Osteoblast (primary cell): ENCODE measurements around the gene DYNC1H1. TPM values are rescaled to one million over a fixed set of nuclear protein-coding genes. Genes with fewer than 3 reads are reported as not detected.

Experiments
- DNase-seq: peaks from one replicate; pipeline ENCODE4 v3.0.0; 2011; ENCODE audit warnings: low spot score, mixed read lengths; ENCODE audit not compliant: insufficient read length; ENCODE audit errors: missing footprints
- H2AFZ ChIP-seq: 2 replicates; pipeline ENCODE4 v1.6.0; 2011; ENCODE audit warnings: mild to moderate bottlenecking, low read length
- H3K27ac ChIP-seq: 2 replicates; pipeline ENCODE4 v1.5.1; 2011; ENCODE audit warnings: mild to moderate bottlenecking, low read depth, low read length, moderate library complexity
- H3K27me3 ChIP-seq: 2 replicates; pipeline ENCODE4 v1.6.0; 2012; ENCODE audit warnings: mild to moderate bottlenecking, control low read depth, inconsistent platforms, low read length, moderate library complexity; ENCODE audit not compliant: insufficient read depth
- H3K36me3 ChIP-seq: 2 replicates; pipeline ENCODE4 v1.5.1; 2011; ENCODE audit warnings: mild to moderate bottlenecking, low read length, control low read depth, moderate library complexity; ENCODE audit not compliant: insufficient read depth
- H3K4me1 ChIP-seq: 2 replicates; pipeline ENCODE4 v1.5.1; 2011; ENCODE audit warnings: mild to moderate bottlenecking, low read length, control low read depth, moderate library complexity; ENCODE audit not compliant: insufficient read depth
- H3K4me2 ChIP-seq: 2 replicates; pipeline ENCODE4 v1.6.0; 2011; ENCODE audit warnings: mild to moderate bottlenecking, low read length; ENCODE audit not compliant: insufficient read depth
- H3K4me3 ChIP-seq: fragments of 200-600 bp; sonication (generic); 3 replicates; pipeline ENCODE4 v1.5.1; 2012; ENCODE audit warnings: mild to moderate bottlenecking, low read length, inconsistent platforms; ENCODE audit not compliant: insufficient read depth
- H3K79me2 ChIP-seq: 2 replicates; pipeline ENCODE4 v1.6.0; 2012; ENCODE audit warnings: mild to moderate bottlenecking, low read length, control low read depth, inconsistent platforms; ENCODE audit not compliant: insufficient read depth
- H3K9me3 ChIP-seq: 2 replicates; pipeline ENCODE4 v1.5.1; 2011; ENCODE audit warnings: low read depth, low read length, control low read depth
- H4K20me1 ChIP-seq: 2 replicates; pipeline ENCODE4 v1.6.0; 2012; ENCODE audit warnings: mild to moderate bottlenecking, low read length, control low read depth; ENCODE audit not compliant: insufficient read depth
- CTCF ChIP-seq: IDR thresholded peaks from 2 replicates; pipeline ENCODE4 v1.5.1; 2011; ENCODE audit warnings: mild to moderate bottlenecking, low read depth, low read length, moderate library complexity; ENCODE audit errors: extremely low read depth
- total RNA-seq: library from RNA; depleted of rRNA; stranded (reverse); fragments of >200 nt; gene quantifications from 2 replicates; pipeline ENCODE4 v1.2.3, GENCODE V29; 2012

The DYNC1H1 gene
- total RNA-seq, 1 donor: 340 TPM

- peaks cover 79% of the 10 kb centered on the region for H3K36me3 ChIP-seq
- H3K79me2 ChIP-seq: peaks cover 78% of the 10 kb centered on the region
- H4K20me1 ChIP-seq: peaks cover 18% of the 10 kb centered on the region
- H3K9me3 ChIP-seq: no peaks in the 10 kb centered on the region
- no peak for DNase-seq
- H2AFZ ChIP-seq: no peak overlapping the region
- no peak overlapping the region for H3K27ac ChIP-seq
- peaks cover 12% of the 10 kb centered on the region for H3K4me1 ChIP-seq
- no peak overlapping the region for H3K4me2 ChIP-seq
- TF ChIP-seq CTCF: no peak
- H3K27me3 ChIP-seq: no peaks in the 10 kb centered on the region
- H3K4me3 ChIP-seq: no peak overlapping the region
Measured at GRCh38 chr14:101985957-101986356, 21.6 kb downstream of the DYNC1H1 start.

- H3K4me2 ChIP-seq: no peak overlapping the region
- H3K27ac ChIP-seq: no peak overlapping the region
- peaks cover 81% of the 10 kb centered on the region for H3K79me2 ChIP-seq
- H2AFZ ChIP-seq: no peak overlapping the region
- no peak for DNase-seq
- H3K9me3 ChIP-seq: no peaks in the 10 kb centered on the region
- TF ChIP-seq CTCF: no peak
- peaks cover 6% of the 10 kb centered on the region for H3K4me1 ChIP-seq
- no peak overlapping the region for H3K4me3 ChIP-seq
- H3K36me3 ChIP-seq: peaks cover 79% of the 10 kb centered on the region
- H4K20me1 ChIP-seq: peaks cover 22% of the 10 kb centered on the region
- H3K27me3 ChIP-seq: no peaks in the 10 kb centered on the region
Measured at GRCh38 chr14:101986953-101987352, 22.6 kb downstream of the DYNC1H1 start.

GRCh38 chr14:101988377-101988776, 24.0 kb downstream of the DYNC1H1 start:
- Histone ChIP-seq H3K9me3 (no peaks in the 10 kb centered on the region), H4K20me1 (peaks cover 29% of the 10 kb centered on the region), H3K4me2 (no peak overlapping the region), H2AFZ (no peak overlapping the region), H3K79me2 (peaks cover 84% of the 10 kb centered on the region), H3K36me3 (peaks cover 83% of the 10 kb centered on the region), H3K4me3 (no peak overlapping the region), H3K27me3 (no peaks in the 10 kb centered on the region), H3K27ac (no peak overlapping the region), H3K4me1 (no peaks in the 10 kb centered on the region)
- no peak for DNase-seq
- no peak for TF ChIP-seq CTCF

- peaks cover 95% of the 10 kb centered on the region for H3K36me3 ChIP-seq
- no peaks in the 10 kb centered on the region for H3K9me3 ChIP-seq
- no peak overlapping the region for H3K4me3 ChIP-seq
- H4K20me1 ChIP-seq: peaks cover 29% of the 10 kb centered on the region
- H2AFZ ChIP-seq: no peak overlapping the region
- peaks cover 85% of the 10 kb centered on the region for H3K79me2 ChIP-seq
- no peak for TF ChIP-seq CTCF
- no peaks in the 10 kb centered on the region for H3K4me1 ChIP-seq
- DNase-seq: no peak
- no peak overlapping the region for H3K27ac ChIP-seq
- no peak overlapping the region for H3K4me2 ChIP-seq
- H3K27me3 ChIP-seq: no peaks in the 10 kb centered on the region
Measured at GRCh38 chr14:101991352-101991751, 27.0 kb downstream of the DYNC1H1 start.
